Endothelial cell (in vitro differentiated cells): ENCODE data around the gene RNF10. TPM values are rescaled to one million over a fixed set of nuclear protein-coding genes. Genes with fewer than 3 reads are reported as not detected.
"Not testable (repeated sequence)": the region's sequence is repeated elsewhere in the genome, so short reads cannot be mapped to it uniquely, and the experiment has no call there.

ENCODE experiments used
- DNase-seq: peaks from one replicate; pipeline ENCODE4 v3.0.0; 2021; ENCODE audit warnings: low spot score
- H3K27ac Mint-ChIP-seq: one replicate; pipeline ENCODE4 v1.8.0; 2021; ENCODE audit warnings: mixed read lengths, inconsistent platforms; ENCODE audit not compliant: unreplicated experiment
- H3K27me3 Mint-ChIP-seq: one replicate; pipeline ENCODE4 v1.8.0; 2021; ENCODE audit warnings: mild to moderate bottlenecking, moderate library complexity, mixed read lengths, inconsistent platforms; ENCODE audit not compliant: unreplicated experiment
- H3K36me3 Mint-ChIP-seq: one replicate; pipeline ENCODE4 v1.8.0; 2021; ENCODE audit warnings: mild to moderate bottlenecking, low read depth, mixed read lengths, inconsistent platforms; ENCODE audit not compliant: unreplicated experiment
- H3K4me1 Mint-ChIP-seq: one replicate; pipeline ENCODE4 v1.8.0; 2021; ENCODE audit warnings: mild to moderate bottlenecking, mixed read lengths, inconsistent platforms; ENCODE audit not compliant: unreplicated experiment
- H3K4me3 Mint-ChIP-seq: one replicate; pipeline ENCODE4 v1.8.0; 2021; ENCODE audit warnings: mild to moderate bottlenecking, mixed read lengths, inconsistent platforms; ENCODE audit not compliant: unreplicated experiment
- H3K9me3 Mint-ChIP-seq: one replicate; pipeline ENCODE4 v1.8.0; 2021; ENCODE audit warnings: mixed read lengths, inconsistent platforms; ENCODE audit not compliant: unreplicated experiment
- CTCF ChIP-seq: fragments of 200-600 bp; sonication (generic); IDR thresholded peaks from one replicate; pipeline ENCODE4 v1.5.0; 2021; ENCODE audit warnings: antibody characterized with exemption; ENCODE audit not compliant: unreplicated experiment
- total RNA-seq: library from RNA; stranded (reverse); fragmentation: NEBNext Ultra II Directional; extraction: Animal tissue kit (Norgen Biotek cat#: 25700); gene quantifications from one replicate; pipeline ENCODE4 v1.2.1, GENCODE V29; 2021; ENCODE audit not compliant: unreplicated experiment

Gene RNF10
- total RNA-seq, 1 donor from 2014 or later: 157 TPM

- TF ChIP-seq CTCF: no peak
- no peak overlapping the region for H3K27ac Mint-ChIP-seq
- H3K36me3 Mint-ChIP-seq: no peaks in the 10 kb centered on the region
- no peak for DNase-seq
- no peaks in the 10 kb centered on the region for H3K9me3 Mint-ChIP-seq
- H3K4me3 Mint-ChIP-seq: no peak overlapping the region
- H3K4me1 Mint-ChIP-seq: no peaks in the 10 kb centered on the region
- H3K27me3 Mint-ChIP-seq: no peaks in the 10 kb centered on the region
Measured at GRCh38 chr12:120597861-120598260, 63.7 kb downstream of the RNF10 start.

GRCh38 chr12:120598674-120599463 is 64.7 kb downstream of the RNF10 start:
- Mint-ChIP-seq H3K9me3 (no peaks in the 10 kb centered on the region), H3K27me3 (no peaks in the 10 kb centered on the region), H3K36me3 (no peaks in the 10 kb centered on the region), H3K27ac (no peak overlapping the region), H3K4me3 (no peak overlapping the region), H3K4me1 (no peaks in the 10 kb centered on the region)
- no peak for DNase-seq
- TF ChIP-seq CTCF: no peak

DNA sequence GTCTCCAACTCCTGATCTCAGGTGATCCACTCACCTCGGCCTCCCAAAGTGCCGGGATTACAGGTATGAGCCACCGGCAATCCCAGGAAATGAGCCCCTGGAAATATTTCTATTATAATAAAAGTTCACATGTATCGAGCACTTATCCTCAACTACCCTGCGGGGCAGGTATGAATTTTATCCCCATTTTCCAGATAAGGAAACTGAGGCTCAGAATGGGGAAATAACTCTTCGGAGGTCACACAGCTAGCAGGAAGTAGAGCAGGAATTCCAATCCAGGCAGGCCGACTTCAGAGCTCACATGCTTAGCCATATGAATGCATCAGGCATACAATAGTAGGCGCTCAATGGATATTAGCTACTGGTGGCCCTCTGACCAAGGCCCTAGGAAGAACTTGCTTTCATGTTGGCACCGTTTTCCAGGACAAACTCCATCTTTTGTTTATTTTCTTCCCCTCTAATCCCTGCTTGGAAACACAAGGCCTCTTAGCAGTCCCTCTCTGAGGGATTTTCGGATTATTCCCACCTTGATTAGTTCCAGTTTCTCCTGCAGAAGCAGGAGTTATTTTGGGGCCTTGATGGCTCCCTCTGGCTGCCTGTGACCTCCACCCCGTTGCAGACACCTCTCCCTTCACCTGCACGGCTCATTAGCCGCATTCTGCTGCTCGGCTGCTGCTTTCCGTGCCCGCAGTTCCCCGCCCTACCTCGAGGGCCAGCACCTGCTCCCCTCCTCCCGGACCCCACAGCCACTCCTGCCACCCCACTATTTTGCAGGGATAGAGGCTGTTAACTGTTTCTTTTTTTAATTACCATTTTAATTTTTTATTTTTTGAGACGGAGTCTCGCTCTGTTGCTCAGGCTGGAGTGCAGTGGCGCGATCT is 65.8 kb downstream of the RNF10 start:
- no peaks in the 10 kb centered on the region for H3K4me1 Mint-ChIP-seq
- no peak overlapping the region for H3K4me3 Mint-ChIP-seq
- H3K27me3 Mint-ChIP-seq: no peaks in the 10 kb centered on the region
- no peak for TF ChIP-seq CTCF
- DNase-seq: no peak
- H3K27ac Mint-ChIP-seq: no peak overlapping the region
- no peaks in the 10 kb centered on the region for H3K9me3 Mint-ChIP-seq
- no peaks in the 10 kb centered on the region for H3K36me3 Mint-ChIP-seq

DNA sequence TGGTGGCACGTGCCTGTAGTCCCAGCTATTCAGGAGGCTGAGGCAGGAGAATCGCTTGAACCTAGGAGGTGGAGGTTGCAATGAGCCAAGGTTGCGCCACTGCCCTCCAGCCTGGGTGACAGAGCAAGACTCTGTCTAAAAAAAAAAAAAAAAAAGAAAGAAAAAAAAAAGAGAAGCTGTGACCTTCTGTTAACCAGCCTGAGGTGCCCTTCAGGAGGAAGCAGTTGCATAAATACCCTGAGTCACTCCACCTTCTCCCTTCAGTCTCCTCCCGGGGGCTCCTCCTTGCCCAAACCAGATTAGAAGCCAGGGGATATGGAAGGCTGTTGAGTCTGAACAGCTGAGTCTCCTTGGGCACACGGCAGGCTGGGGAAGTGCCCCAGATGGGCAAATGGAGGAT is 68.3 kb downstream of the RNF10 start:
- not testable (repeated sequence) for H3K9me3 Mint-ChIP-seq, H3K4me3 Mint-ChIP-seq, DNase-seq, H3K4me1 Mint-ChIP-seq, H3K36me3 Mint-ChIP-seq, H3K27ac Mint-ChIP-seq, H3K27me3 Mint-ChIP-seq

GRCh38 chr12:120610560-120610959 is 76.4 kb downstream of the RNF10 start:
- no peaks in the 10 kb centered on the region for H3K4me1 Mint-ChIP-seq
- no peak for DNase-seq
- no peak overlapping the region for H3K27ac Mint-ChIP-seq
- H3K27me3 Mint-ChIP-seq: peaks cover 3% of the 10 kb centered on the region
- no peak overlapping the region for H3K4me3 Mint-ChIP-seq
- H3K9me3 Mint-ChIP-seq: no peaks in the 10 kb centered on the region
- H3K36me3 Mint-ChIP-seq: no peaks in the 10 kb centered on the region
- TF ChIP-seq CTCF: no peak

GRCh38 chr12:120611534-120611933 is 77.4 kb downstream of the RNF10 start:
- not testable (repeated sequence) for H3K36me3 Mint-ChIP-seq, H3K27me3 Mint-ChIP-seq, H3K4me1 Mint-ChIP-seq, H3K4me3 Mint-ChIP-seq, DNase-seq, H3K27ac Mint-ChIP-seq, H3K9me3 Mint-ChIP-seq
